Stimulated activated CD4-positive, alpha-beta T cell treated with anti-CD3 and anti-CD28 coated beads, Interleukin-1b, Interleukin-23, amount 100 ng/mL, for 4 hours (primary cell): Measurements from ENCODE around the gene ARL10.

Experiments
- DNase-seq, 2 donors: peaks; one replicate each; pipeline ENCODE4 v3.0.0-alpha.2; 2020; ENCODE audit warnings: low read depth in 2 of 2

The ARL10 gene

DNA sequence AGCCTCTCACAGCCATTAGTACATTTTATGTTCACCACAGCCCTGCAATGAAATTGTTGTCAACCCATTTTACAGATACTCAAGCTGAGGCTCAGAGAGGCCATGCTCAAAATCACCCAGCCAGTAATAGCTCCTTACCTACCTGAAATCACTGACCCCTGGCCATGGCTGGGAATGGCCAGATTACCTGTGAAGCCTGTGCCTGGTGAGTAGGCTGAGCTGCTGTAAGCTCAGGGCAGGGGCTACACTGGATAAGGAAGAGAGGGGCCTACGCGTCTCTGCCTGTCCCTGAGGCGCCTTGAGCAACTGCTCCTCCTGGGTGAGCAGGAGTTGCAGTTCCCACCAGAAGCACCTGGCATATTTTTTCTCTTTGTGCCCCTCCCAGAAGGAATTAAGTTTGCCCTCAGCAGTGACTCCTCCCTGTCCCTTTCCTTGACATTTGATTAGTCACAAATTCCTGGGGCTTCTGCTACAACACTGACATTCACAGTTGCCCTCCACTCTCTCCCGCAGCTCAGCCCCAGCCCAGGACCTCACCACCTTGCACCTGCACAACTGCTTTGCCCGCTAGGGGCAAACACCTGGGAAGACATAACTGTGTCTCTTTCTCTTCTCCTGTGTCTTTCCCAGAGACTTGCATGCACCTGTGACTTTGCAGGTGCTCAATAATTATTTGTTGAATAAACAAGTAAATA is 45.3 kb downstream of the ARL10 start:
- DNase-seq = no peak

DNA sequence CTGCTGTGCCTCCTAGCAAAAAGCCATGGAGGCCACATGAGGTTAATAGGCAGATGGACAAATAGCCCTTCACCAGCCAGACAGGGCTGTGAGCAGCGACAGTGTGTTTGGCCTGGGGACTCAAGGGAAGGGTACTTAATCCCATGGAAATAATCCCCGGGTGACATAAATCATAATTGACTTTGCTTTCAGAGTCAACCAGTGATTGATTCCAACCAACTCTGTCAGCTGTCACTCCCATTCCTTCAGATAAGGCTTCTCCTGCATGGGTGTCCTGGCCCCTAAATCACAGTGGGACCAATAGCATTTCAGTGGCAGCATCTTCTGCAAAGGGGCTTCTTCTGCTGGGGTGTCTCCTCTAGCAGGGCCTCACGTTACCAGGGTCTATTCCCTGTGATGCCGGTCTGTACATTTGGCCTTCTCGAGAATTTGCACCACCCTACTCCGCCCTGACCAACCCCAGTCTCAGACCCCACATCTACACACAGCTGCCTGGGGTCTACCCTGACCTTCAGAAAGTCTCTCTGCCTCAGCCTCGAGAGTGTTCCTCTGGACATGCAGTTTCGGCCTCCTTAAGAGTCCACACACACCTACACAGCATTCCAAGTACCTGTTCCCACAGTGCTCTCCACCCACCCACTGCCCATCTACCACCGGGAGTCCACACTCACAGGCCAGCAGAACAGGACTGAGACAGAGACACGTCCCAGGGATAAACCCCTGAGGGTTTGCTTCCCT is 47.4 kb downstream of the ARL10 start:
- DNase-seq = no peak

- no peak for DNase-seq
Measured at GRCh38 chr5:176413255-176413565, 47.9 kb downstream of the ARL10 start.

DNA sequence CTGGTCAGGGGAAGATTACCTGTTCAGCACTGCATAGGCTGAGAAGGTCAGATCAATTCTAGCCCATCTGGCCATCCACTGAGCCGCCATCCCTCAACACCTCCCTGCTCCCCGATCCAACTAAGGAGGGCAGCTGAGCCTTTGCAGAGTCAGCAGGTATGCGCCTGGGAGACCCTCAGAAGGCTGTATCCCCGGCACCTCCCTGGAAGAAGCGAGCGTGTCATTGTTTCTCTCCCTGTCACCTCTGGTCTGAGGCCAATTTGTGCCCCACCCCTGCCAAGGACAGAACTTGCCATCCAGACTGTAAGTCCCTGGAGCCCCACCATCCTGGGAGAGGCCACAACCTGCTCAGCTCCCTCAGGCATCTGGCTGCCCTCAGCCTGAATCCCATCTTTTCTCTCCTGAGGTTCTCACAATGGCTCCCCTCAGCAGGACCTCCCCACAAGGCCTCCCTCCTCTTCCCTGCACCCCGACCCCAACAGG is 48.5 kb downstream of the ARL10 start:
- DNase-seq = no peak

- DNase-seq = no peak
Measured at GRCh38 chr5:176414704-176415103, 49.4 kb downstream of the ARL10 start.

DNA sequence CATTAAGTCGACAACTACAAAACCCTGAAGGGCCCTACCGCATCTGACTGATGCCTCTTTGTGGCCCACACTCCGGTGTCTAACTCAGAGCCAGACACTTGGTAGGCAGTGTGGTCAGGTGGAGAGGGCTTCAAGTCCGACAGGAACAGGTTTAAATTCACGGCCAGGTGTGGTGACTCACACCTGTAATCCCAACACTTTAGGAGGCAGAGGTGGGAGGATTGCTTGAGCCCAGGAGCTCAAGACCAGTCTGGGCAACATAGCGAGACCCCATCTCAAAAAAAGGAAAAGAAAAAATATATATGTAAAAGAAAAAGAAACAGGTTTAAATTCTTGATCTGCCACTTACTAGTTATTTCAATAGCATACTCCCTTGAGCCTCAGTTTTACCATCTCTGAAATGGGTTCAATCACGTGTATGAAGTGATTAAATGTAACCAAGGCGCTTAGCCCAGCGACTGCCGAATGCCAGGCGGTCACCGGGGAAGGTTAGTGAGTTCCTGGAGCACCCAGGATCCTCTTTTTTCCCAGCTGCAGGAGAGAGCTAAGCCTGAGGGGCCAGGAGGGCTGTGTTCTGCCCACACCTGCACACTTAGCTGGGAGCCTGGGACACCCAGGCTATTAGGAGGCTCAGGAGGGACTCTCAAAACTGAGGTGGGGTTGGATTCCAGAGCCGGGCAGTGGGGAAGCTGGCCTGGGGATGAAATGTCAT is 50.1 kb downstream of the ARL10 start:
- DNase-seq = no peak

- peak; percentile 89 to 96 for DNase-seq
Measured at GRCh38 chr5:176415952-176416924, 51.0 kb downstream of the ARL10 start, which contains the start of gene CLTB. CLTB (minus strand) TSS chr5:176416539; CDS start chr5:176416363, 176 bp downstream.

DNA sequence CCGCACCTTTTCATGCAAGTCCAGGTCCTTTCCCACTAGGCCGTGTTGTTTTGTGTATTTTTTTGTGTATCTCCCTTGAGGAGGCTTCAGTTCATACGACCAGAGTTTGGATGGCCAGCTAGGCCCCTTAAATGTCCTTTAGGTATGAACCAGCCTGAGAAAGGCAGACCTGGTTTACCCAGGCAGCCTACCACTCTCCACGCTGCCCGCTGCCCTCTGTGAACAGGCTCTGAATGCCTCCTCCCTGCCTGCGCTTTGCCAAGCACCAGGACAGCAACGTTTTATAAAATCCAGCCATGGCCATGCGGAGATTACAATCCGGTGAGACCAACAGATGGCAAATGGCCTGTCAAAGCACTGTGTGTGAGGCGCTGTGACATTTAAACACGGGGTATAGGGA is 51.7 kb downstream of the ARL10 start:
- no peak for DNase-seq

- no peak for DNase-seq
Measured at GRCh38 chr5:176418251-176418650, 53.0 kb downstream of the ARL10 start.

DNA sequence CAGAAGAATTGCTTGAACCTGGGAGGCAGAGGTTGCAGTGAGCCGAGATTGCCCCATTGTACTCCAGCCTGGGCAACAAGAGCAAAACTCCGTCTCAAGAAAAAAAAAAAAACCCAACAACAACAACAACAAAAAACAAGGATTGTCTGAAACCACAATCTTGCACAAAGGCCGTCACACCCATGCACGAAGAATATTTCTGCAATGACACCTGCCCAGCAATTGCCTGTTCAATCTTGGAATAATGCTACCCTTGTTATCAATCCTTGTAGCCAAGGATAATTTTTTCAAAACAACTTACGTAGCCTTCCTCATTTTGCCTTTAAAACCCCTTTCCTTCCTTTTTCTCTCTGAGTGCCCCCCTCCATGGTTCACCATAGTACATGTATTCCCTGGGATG is 54.8 kb downstream of the ARL10 start:
- no peak for DNase-seq

DNA sequence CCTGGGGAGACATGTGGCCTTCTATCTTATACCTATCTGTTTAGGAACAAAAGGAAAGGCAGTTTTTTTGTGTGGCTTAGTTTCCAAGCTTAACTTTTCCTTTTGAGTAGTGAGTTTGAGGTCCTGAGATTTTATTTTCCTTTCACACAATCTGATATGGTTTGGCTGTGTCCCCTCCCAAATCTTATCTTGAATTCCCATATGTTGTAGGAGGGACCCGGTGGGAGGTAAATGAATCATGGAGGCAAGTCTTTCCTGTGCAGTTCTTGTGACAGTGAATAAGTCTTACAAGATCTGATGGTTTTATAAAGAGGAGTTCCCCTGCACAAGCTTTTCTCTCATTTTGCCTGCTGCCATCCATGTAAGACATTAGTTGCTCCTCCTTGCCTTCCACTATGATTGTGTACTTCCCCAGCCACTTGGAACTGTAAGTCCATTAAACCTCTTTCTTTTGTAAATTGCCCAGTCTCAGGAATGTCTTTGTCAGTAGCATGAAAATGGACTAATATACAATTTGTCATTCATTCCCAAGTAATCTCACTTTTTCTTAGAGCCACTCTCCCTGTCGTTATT is 55.8 kb downstream of the ARL10 start:
- no peak for DNase-seq

- DNase-seq = no peak
Measured at GRCh38 chr5:176424181-176424580, 58.9 kb downstream of the ARL10 start.

GRCh38 chr5:176425138-176425537 is 59.9 kb downstream of the ARL10 start:
- DNase-seq = no peak

DNA sequence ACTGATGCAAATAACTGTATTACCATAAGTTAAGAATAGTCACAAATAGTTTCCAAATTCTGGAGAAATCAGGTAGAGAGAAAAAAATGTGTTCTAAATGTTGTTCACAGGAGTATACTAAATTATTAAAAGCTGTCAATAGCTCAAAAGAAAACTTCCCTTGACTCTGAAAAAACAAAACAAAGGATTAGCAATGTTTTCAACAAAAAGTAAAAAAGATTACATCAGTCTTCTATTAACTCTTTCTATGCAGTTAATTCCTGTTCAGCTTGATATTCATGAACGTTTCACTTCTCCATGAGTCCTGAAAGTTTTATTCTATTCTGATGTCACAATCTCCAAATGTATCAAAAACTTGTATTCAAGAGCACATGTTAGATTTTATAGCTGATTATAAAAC is 60.5 kb downstream of the ARL10 start:
- DNase-seq = no peak

- DNase-seq = no peak
Measured at GRCh38 chr5:176426876-176427275, 61.6 kb downstream of the ARL10 start.

GRCh38 chr5:176427971-176428370 is 62.7 kb downstream of the ARL10 start:
- no peak for DNase-seq

DNA sequence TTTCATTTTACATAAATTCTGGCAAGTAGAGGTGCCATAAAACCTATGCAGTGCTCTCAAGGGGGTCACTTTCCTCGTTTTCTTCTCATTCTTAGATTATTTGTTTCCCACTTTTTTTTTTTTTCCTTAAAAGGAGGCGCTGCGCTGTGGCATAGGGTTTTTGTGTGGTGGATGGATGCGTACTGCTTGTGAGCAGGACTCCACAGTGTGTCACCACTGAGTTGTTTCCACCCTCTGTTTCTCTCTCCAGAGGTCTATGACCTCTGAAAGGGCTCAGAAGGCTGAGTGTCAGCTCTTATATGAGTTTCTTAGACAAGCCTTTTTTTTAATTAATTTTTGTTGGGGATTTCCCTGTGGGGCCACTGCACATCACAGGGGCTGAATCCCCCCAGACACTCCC is 64.7 kb downstream of the ARL10 start:
- no peak for DNase-seq
